SK-N-SH treated with all-trans-retinoic acid at 6 μM for 48 hours (cell line): Measurements from ENCODE around the gene BACH2.
A peak's percentile ranks its signal among the peaks of the same experiment; 100 is the strongest.

ENCODE experiments used
- ATAC-seq: fragments of 200-7000 bp; cut with Tn5 transposase; 3 replicates; pipeline ENCODE4 v1.9.1; 2020; ENCODE audit warnings: mild to moderate bottlenecking, moderate library complexity
- ARNTL ChIP-seq: fragments of 450-650 bp; formaldehyde crosslinking; IDR thresholded peaks from 2 replicates; pipeline ENCODE4 v1.5.0; 2020; ENCODE audit warnings: low read depth, mild to moderate bottlenecking, moderate library complexity, borderline replicate concordance
- BACH2 ChIP-seq: fragments of 250-450 bp; sonication (Bioruptor Pico); IDR thresholded peaks from 2 replicates; pipeline ENCODE4 v1.9.0; 2021; ENCODE audit warnings: mild to moderate bottlenecking, borderline replicate concordance
- CSDC2 ChIP-seq: fragments of 250-450 bp; sonication (Bioruptor Pico); IDR thresholded peaks from 2 replicates; pipeline ENCODE4 v1.5.0; 2020; ENCODE audit warnings: mild to moderate bottlenecking, moderate library complexity
- ESRRG ChIP-seq: fragments of 250-450 bp; sonication (Bioruptor Pico); IDR thresholded peaks from 2 replicates; pipeline ENCODE4 v1.6.1; 2021; ENCODE audit warnings: mild to moderate bottlenecking
- GLIS3 ChIP-seq: fragments of 250-450 bp; sonication (Bioruptor Pico); IDR thresholded peaks from 2 replicates; pipeline ENCODE4 v1.5.0; 2020; ENCODE audit warnings: mild to moderate bottlenecking, moderate library complexity
- ISL1 ChIP-seq: fragments of 250-450 bp; sonication (Bioruptor Pico); IDR thresholded peaks from 2 replicates; pipeline ENCODE4 v2.1.2; 2022; ENCODE audit warnings: mild to moderate bottlenecking, moderate library complexity
- OSR1 ChIP-seq: fragments of 250-450 bp; sonication (Bioruptor Pico); IDR thresholded peaks from 2 replicates; pipeline ENCODE4 v1.8.0; 2022; ENCODE audit warnings: moderate library complexity, mild to moderate bottlenecking, inconsistent platforms
- PPARA ChIP-seq: fragments of 250-450 bp; sonication (Bioruptor Pico); IDR thresholded peaks from 2 replicates; pipeline ENCODE4 v1.5.0; 2020; ENCODE audit warnings: mild to moderate bottlenecking, borderline replicate concordance
- RARB ChIP-seq: fragments of 250-450 bp; sonication (Bioruptor Pico); IDR thresholded peaks from 2 replicates; pipeline ENCODE4 v1.8.0; 2021; ENCODE audit warnings: mild to moderate bottlenecking, moderate library complexity
- SNAI2 ChIP-seq: fragments of 250-450 bp; sonication (Bioruptor Pico); IDR thresholded peaks from 2 replicates; pipeline ENCODE4 v1.5.0; 2020; ENCODE audit warnings: mild to moderate bottlenecking, moderate library complexity
- TCF4 ChIP-seq: fragments of 250-450 bp; sonication (Bioruptor Pico); IDR thresholded peaks from 2 replicates; pipeline ENCODE4 v1.8.0; 2021; ENCODE audit warnings: mild to moderate bottlenecking, moderate library complexity, borderline replicate concordance
- TOX ChIP-seq: fragments of 250-450 bp; sonication (Bioruptor Pico); IDR thresholded peaks from 2 replicates; pipeline ENCODE4 v1.8.0; 2021; ENCODE audit warnings: mild to moderate bottlenecking, moderate library complexity, borderline replicate concordance
- ZC3H10 ChIP-seq: fragments of 250-450 bp; sonication (Bioruptor Pico); IDR thresholded peaks from 2 replicates; pipeline ENCODE4 v1.5.1; 2021; ENCODE audit warnings: mild to moderate bottlenecking, moderate library complexity
- ZFP3 ChIP-seq: fragments of 250-450 bp; sonication (Bioruptor Pico); IDR thresholded peaks from 2 replicates; pipeline ENCODE4 v1.5.0; 2020; ENCODE audit warnings: mild to moderate bottlenecking, moderate library complexity
- ZFP30 ChIP-seq: fragments of 450-650 bp; formaldehyde crosslinking; IDR thresholded peaks from 2 replicates; pipeline ENCODE4 v1.5.0; 2022; ENCODE audit warnings: mild to moderate bottlenecking, moderate library complexity
- ZNF565 ChIP-seq: fragments of 450-650 bp; formaldehyde crosslinking; conservative IDR thresholded peaks from 2 replicates; pipeline ENCODE4 v1.5.0; 2020; ENCODE audit warnings: low read depth, mild to moderate bottlenecking, moderate library complexity
- TF ChIP-seq, protein P1 (sequence below): fragments of 250-450 bp; sonication (Bioruptor Pico); IDR thresholded peaks from 2 replicates; pipeline ENCODE4 v1.5.0; 2020; ENCODE audit warnings: mild to moderate bottlenecking, moderate library complexity
- TF ChIP-seq, protein P2 (sequence below): fragments of 250-450 bp; sonication (Bioruptor Pico); IDR thresholded peaks from 2 replicates; pipeline ENCODE4 v1.5.1; 2021; ENCODE audit warnings: mild to moderate bottlenecking, moderate library complexity
- TF ChIP-seq, protein P3 (sequence below): fragments of 250-450 bp; sonication (Bioruptor Pico); IDR thresholded peaks from 2 replicates; pipeline ENCODE4 v1.8.0; 2020; ENCODE audit warnings: mild to moderate bottlenecking, moderate library complexity, borderline replicate concordance
- TF ChIP-seq, protein P4 (sequence below): fragments of 250-450 bp; sonication (Bioruptor Pico); IDR thresholded peaks from 2 replicates; pipeline ENCODE4 v1.8.0; 2021; ENCODE audit warnings: low read depth, mild to moderate bottlenecking, moderate library complexity, borderline replicate concordance
- TF ChIP-seq, protein P5 (sequence below): fragments of 250-450 bp; sonication (Bioruptor Pico); IDR thresholded peaks from 2 replicates; pipeline ENCODE4 v1.5.1; 2020; ENCODE audit warnings: low read depth, mild to moderate bottlenecking, moderate library complexity

The BACH2 gene

DNA sequence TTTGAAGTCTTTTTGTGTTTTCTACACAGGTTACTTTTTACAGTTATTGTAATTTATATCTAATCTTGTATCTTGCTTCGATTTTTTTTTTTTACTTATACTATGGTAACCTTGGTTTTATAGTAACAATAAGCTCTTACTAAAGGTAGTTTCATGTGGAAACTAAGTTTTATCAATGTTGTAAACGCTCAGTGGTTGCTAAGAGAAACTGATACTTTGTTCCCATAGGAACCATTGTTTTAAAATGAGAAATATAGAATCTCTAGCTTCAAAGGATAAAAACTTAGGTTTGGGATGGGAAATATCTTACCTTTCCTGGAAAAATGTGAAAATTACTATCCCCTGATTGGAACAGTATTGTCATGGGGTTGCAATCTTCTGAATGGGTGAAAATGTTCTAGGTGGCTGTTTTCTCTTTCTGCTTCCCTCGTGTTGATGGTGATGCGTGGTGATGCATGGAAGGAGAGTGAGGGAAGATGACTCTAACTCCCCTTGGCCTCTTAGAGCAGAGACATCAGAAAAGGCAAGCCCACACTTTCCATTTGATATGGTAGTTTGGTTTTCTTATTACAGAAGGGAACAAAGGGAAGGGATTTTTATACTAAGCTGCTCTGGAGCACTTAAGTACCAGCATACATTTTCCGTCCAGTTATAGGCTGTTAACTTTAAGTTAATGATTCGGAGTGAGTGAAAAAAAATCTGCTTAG is 23.5 kb upstream of the BACH2 start:
- no peak for ATAC-seq
- TF ChIP-seq BACH2 (CRISPR knock-in tag) (no peak), GLIS3 (CRISPR knock-in tag) (no peak), PPARA (CRISPR knock-in tag) (no peak), ARNTL (no peak), ESRRG (CRISPR knock-in tag) (no peak), CSDC2 (CRISPR knock-in tag) (no peak)
- TF ChIP-seq, protein P1, sequence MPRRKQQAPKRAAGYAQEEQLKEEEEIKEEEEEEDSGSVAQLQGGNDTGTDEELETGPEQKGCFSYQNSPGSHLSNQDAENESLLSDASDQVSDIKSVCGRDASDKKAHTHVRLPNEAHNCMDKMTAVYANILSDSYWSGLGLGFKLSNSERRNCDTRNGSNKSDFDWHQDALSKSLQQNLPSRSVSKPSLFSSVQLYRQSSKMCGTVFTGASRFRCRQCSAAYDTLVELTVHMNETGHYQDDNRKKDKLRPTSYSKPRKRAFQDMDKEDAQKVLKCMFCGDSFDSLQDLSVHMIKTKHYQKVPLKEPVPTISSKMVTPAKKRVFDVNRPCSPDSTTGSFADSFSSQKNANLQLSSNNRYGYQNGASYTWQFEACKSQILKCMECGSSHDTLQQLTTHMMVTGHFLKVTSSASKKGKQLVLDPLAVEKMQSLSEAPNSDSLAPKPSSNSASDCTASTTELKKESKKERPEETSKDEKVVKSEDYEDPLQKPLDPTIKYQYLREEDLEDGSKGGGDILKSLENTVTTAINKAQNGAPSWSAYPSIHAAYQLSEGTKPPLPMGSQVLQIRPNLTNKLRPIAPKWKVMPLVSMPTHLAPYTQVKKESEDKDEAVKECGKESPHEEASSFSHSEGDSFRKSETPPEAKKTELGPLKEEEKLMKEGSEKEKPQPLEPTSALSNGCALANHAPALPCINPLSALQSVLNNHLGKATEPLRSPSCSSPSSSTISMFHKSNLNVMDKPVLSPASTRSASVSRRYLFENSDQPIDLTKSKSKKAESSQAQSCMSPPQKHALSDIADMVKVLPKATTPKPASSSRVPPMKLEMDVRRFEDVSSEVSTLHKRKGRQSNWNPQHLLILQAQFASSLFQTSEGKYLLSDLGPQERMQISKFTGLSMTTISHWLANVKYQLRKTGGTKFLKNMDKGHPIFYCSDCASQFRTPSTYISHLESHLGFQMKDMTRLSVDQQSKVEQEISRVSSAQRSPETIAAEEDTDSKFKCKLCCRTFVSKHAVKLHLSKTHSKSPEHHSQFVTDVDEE (CRISPR knock-in tag): no peak
- TF ChIP-seq, protein P2, sequence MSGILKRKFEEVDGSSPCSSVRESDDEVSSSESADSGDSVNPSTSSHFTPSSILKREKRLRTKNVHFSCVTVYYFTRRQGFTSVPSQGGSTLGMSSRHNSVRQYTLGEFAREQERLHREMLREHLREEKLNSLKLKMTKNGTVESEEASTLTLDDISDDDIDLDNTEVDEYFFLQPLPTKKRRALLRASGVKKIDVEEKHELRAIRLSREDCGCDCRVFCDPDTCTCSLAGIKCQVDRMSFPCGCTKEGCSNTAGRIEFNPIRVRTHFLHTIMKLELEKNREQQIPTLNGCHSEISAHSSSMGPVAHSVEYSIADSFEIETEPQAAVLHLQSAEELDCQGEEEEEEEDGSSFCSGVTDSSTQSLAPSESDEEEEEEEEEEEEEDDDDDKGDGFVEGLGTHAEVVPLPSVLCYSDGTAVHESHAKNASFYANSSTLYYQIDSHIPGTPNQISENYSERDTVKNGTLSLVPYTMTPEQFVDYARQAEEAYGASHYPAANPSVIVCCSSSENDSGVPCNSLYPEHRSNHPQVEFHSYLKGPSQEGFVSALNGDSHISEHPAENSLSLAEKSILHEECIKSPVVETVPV (CRISPR knock-in tag): no peak

DNA sequence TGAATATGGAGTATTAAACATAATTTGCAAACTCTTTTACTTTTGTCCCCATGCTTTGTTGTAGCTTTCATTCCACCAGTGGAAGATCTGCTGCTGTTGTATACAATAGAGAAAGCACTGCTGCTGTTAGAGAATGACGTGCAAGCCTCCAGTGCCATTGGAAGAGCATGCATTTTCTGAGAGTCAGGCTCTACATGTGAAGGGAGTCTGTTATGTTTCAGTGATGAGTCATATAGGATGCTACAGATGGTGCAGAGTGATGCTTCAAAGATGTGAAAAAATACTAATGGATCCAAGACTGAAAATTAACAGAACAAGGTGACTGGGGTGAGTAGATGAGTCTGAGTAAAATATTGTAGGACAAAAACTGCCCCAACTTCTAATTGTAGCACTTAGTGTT is 22.4 kb upstream of the BACH2 start:
- ATAC-seq: peak; percentile 65
- TF ChIP-seq ZFP30 (CRISPR knock-in tag) (no peak), TOX (CRISPR knock-in tag) (no peak), ISL1 (CRISPR knock-in tag) (no peak), ZNF565 (no peak), ZFP3 (CRISPR knock-in tag) (no peak), ZC3H10 (CRISPR knock-in tag) (no peak), TCF4 (CRISPR knock-in tag) (no peak), PPARA (CRISPR knock-in tag) (no peak), RARB (no peak), SNAI2 (CRISPR knock-in tag) (no peak), CSDC2 (CRISPR knock-in tag) (no peak), BACH2 (CRISPR knock-in tag) (no peak), ESRRG (CRISPR knock-in tag) (no peak), ARNTL (no peak), OSR1 (no peak)
- TF ChIP-seq, protein P3, sequence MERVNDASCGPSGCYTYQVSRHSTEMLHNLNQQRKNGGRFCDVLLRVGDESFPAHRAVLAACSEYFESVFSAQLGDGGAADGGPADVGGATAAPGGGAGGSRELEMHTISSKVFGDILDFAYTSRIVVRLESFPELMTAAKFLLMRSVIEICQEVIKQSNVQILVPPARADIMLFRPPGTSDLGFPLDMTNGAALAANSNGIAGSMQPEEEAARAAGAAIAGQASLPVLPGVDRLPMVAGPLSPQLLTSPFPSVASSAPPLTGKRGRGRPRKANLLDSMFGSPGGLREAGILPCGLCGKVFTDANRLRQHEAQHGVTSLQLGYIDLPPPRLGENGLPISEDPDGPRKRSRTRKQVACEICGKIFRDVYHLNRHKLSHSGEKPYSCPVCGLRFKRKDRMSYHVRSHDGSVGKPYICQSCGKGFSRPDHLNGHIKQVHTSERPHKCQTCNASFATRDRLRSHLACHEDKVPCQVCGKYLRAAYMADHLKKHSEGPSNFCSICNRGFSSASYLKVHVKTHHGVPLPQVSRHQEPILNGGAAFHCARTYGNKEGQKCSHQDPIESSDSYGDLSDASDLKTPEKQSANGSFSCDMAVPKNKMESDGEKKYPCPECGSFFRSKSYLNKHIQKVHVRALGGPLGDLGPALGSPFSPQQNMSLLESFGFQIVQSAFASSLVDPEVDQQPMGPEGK (CRISPR knock-in tag): no peak
- TF ChIP-seq, protein P2 (CRISPR knock-in tag): no peak
- TF ChIP-seq, protein P4, sequence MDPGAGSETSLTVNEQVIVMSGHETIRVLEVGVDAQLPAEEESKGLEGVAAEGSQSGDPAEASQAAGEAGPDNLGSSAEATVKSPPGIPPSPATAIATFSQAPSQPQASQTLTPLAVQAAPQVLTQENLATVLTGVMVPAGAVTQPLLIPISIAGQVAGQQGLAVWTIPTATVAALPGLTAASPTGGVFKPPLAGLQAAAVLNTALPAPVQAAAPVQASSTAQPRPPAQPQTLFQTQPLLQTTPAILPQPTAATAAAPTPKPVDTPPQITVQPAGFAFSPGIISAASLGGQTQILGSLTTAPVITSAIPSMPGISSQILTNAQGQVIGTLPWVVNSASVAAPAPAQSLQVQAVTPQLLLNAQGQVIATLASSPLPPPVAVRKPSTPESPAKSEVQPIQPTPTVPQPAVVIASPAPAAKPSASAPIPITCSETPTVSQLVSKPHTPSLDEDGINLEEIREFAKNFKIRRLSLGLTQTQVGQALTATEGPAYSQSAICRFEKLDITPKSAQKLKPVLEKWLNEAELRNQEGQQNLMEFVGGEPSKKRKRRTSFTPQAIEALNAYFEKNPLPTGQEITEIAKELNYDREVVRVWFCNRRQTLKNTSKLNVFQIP: no peak
- TF ChIP-seq, all 23 proteins: peak for 0

DNA sequence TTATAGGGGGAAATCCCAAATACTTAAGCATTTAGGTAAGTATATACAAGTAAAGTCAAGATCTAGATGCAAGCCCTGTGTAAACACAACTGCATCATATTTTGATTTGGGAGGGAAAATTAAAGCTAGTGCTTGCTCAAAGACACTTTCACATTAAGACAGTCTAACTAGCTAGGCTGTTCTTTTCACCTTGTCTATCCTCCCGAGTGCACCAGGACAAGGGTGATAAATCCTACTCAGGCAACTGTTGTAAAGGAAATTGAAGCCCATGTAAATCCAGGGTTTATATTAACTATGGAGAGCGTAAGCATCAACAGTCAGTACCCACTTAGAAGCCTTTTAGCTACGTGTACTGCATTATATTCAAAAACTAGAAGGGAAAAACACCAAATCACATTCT is 19.3 kb upstream of the BACH2 start:
- no peak for ATAC-seq
- TF ChIP-seq ZFP3 (CRISPR knock-in tag): no peak
- no peak for TF ChIP-seq SNAI2 (CRISPR knock-in tag)
- no peak for TF ChIP-seq ARNTL
- TF ChIP-seq TOX (CRISPR knock-in tag): no peak
- no peak for TF ChIP-seq GLIS3 (CRISPR knock-in tag)
- TF ChIP-seq OSR1: no peak
- TF ChIP-seq, protein P4: no peak
- no peak for TF ChIP-seq PPARA (CRISPR knock-in tag)
- no peak for TF ChIP-seq ISL1 (CRISPR knock-in tag)
- TF ChIP-seq ZC3H10 (CRISPR knock-in tag): no peak
- TF ChIP-seq, protein P5, sequence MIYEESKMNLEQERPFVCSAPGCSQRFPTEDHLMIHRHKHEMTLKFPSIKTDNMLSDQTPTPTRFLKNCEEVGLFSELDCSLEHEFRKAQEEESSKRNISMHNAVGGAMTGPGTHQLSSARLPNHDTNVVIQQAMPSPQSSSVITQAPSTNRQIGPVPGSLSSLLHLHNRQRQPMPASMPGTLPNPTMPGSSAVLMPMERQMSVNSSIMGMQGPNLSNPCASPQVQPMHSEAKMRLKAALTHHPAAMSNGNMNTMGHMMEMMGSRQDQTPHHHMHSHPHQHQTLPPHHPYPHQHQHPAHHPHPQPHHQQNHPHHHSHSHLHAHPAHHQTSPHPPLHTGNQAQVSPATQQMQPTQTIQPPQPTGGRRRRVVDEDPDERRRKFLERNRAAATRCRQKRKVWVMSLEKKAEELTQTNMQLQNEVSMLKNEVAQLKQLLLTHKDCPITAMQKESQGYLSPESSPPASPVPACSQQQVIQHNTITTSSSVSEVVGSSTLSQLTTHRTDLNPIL (CRISPR knock-in tag): no peak
